Neural cell (in vitro differentiated cells): Measurements from ENCODE around the gene ZNF281. TPM values are rescaled to one million over a fixed set of nuclear protein-coding genes. Genes with fewer than 3 reads are reported as not detected.

Experiments used
- H2AFZ ChIP-seq: fragments of 200-600, 300-800 bp; sonication (generic), shearing (Covaris generic); 2 replicates; pipeline ENCODE4 v1.6.0; 2014; ENCODE audit warnings: low read depth, mild to moderate bottlenecking, antibody characterized with exemption, low read length, moderate library complexity
- H3F3A ChIP-seq: fragments of 200-600 bp; shearing (Covaris generic); 2 replicates; pipeline ENCODE4 v1.6.1; 2016; ENCODE audit warnings: mild to moderate bottlenecking, moderate library complexity, mixed read lengths, antibody characterized with exemption, low read length; ENCODE audit not compliant: insufficient read depth, poor library complexity, severe bottlenecking
- H3K27ac ChIP-seq: fragments of 200-600, 300-800 bp; sonication (generic), shearing (Covaris generic); 2 replicates; pipeline ENCODE4 v1.5.1; 2014; ENCODE audit warnings: mild to moderate bottlenecking, low read length, moderate library complexity
- H3K27me3 ChIP-seq: fragments of 300-800, 200-600 bp; sonication (generic), shearing (Covaris generic); 2 replicates; pipeline ENCODE4 v1.6.0; 2014; ENCODE audit warnings: mild to moderate bottlenecking, low read depth, low read length, moderate library complexity; ENCODE audit not compliant: insufficient read depth
- H3K36me3 ChIP-seq: fragments of 300-800, 200-600 bp; sonication (generic), shearing (Covaris generic); 2 replicates; pipeline ENCODE4 v1.5.1; 2014; ENCODE audit warnings: mild to moderate bottlenecking, antibody characterized with exemption, low read length, moderate library complexity; ENCODE audit not compliant: insufficient read depth
- H3K4me2 ChIP-seq: fragments of 300-800, 200-600 bp; sonication (generic), shearing (Covaris generic); 2 replicates; pipeline ENCODE4 v1.6.0; 2014; ENCODE audit warnings: mild to moderate bottlenecking, low read length
- H3K4me3 ChIP-seq: fragments of 300-800, 200-600 bp; sonication (generic), shearing (Covaris generic); 2 replicates; pipeline ENCODE4 v1.5.1; 2014; ENCODE audit warnings: mild to moderate bottlenecking, low read length, moderate library complexity
- H3K79me2 ChIP-seq: fragments of 200-600 bp; shearing (Covaris generic); replicated peaks from 2 replicates; pipeline ENCODE4 v1.6.0; 2014; ENCODE audit warnings: mild to moderate bottlenecking, low read length, moderate library complexity; ENCODE audit not compliant: insufficient read depth
- H3K9ac ChIP-seq: fragments of 300-800, 200-600 bp; sonication (generic), shearing (Covaris generic); 2 replicates; pipeline ENCODE4 v1.6.1; 2016; ENCODE audit warnings: mild to moderate bottlenecking, low read length, mixed read lengths
- H3K9me2 ChIP-seq: fragments of 200-600 bp; shearing (Covaris generic); 2 replicates; pipeline ENCODE4 v1.6.1; 2016; ENCODE audit warnings: mild to moderate bottlenecking, low read length, mixed read lengths; ENCODE audit not compliant: insufficient read depth
- H3K9me3 ChIP-seq: fragments of 200-600, 300-800 bp; sonication (generic), shearing (Covaris generic); 2 replicates; pipeline ENCODE4 v1.6.1; 2016; ENCODE audit warnings: mild to moderate bottlenecking, mixed run types, low read length, moderate library complexity, mixed read lengths
- H4K20me1 ChIP-seq: fragments of 200-600 bp; shearing (Covaris generic); 2 replicates; pipeline ENCODE4 v1.6.1; 2016; ENCODE audit warnings: mild to moderate bottlenecking, mixed run types; ENCODE audit not compliant: insufficient read depth
- CTCF ChIP-seq: fragments of 450-650 bp; IDR thresholded peaks from 2 replicates; pipeline ENCODE4 v1.5.1; 2014; ENCODE audit warnings: antibody characterized with exemption, mild to moderate bottlenecking, moderate library complexity; ENCODE audit not compliant: poor library complexity, severe bottlenecking
- EP300 ChIP-seq: fragments of 450-650 bp; conservative IDR thresholded peaks from 2 replicates; pipeline ENCODE4 v1.6.1; 2014; ENCODE audit warnings: antibody characterized with exemption, mild to moderate bottlenecking, moderate library complexity; ENCODE audit not compliant: poor library complexity, severe bottlenecking
- EZH2 ChIP-seq: fragments of 200-600, 300-800 bp; shearing (Covaris generic), sonication (generic); IDR thresholded peaks from 2 replicates; pipeline ENCODE4 v1.6.1; 2014; ENCODE audit warnings: antibody characterized with exemption, low read length, borderline replicate concordance, mild to moderate bottlenecking; ENCODE audit not compliant: insufficient read depth, poor library complexity, severe bottlenecking
- MXI1 ChIP-seq: fragments of 450-650 bp; conservative IDR thresholded peaks from 2 replicates; pipeline ENCODE4 v1.6.1; 2014; ENCODE audit warnings: antibody characterized with exemption, mild to moderate bottlenecking; ENCODE audit not compliant: poor library complexity, severe bottlenecking
- POLR2AphosphoS5 ChIP-seq: IDR thresholded peaks from 2 replicates; pipeline ENCODE4 v1.6.1; 2012
- RAD21 ChIP-seq: fragments of 450-650 bp; conservative IDR thresholded peaks from 2 replicates; pipeline ENCODE4 v1.6.1; 2014; ENCODE audit warnings: antibody characterized with exemption, mild to moderate bottlenecking, moderate library complexity
- SMC3 ChIP-seq: fragments of 450-650 bp; conservative IDR thresholded peaks from 2 replicates; pipeline ENCODE4 v1.6.1; 2014; ENCODE audit warnings: antibody characterized with exemption, mild to moderate bottlenecking, moderate library complexity; ENCODE audit not compliant: poor library complexity
- TAF1 ChIP-seq: IDR thresholded peaks from 2 replicates; pipeline ENCODE4 v1.6.1; 2012; ENCODE audit warnings: low read depth
- polyA plus RNA-seq: library from polyadenylated mRNA; depleted of rRNA; stranded (reverse); fragments of >200 nt; gene quantifications from 2 replicates; pipeline ENCODE4 v1.2.3, GENCODE V29; 2014
- TF ChIP-seq, protein P1 (sequence below): IDR thresholded peaks from 2 replicates; pipeline ENCODE4 v1.6.1; 2012; ENCODE audit warnings: borderline replicate concordance

The ZNF281 gene
- polyA plus RNA-seq, 1 donor from 2014 or later, result 23.9 TPM

DNA sequence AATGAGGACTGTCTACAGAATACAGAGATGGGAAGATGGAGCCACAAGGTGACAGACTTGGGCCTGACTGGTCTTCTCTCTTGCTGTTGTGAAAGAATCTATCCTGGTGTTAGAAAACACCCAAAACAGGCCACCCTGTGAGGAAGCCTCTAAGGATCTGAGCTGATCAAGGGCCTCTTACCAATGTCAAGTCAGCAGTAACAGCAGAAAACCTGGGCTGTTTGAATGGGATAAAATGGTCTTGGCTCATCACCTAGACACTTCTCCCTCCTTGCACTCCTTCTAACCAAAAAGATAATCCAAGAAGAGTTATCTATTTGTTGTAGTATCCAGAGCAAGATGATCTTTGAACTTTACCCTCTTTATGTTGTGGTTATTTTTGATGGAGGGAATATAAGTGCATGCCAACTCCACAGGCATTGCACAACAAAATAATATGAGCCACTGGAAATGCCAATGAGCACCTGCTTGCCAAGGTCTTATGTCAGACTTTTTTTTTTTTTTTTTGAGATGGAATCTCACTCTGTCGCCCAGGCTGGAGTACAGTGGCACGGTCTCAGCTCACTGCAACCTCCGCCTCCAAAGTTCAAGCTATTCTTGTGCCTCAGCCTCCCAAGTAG, 32.8 kb upstream of the ZNF281 start:
- H3K4me2 ChIP-seq, result no peak overlapping the region
- no peaks in the 10 kb centered on the region for H3K36me3 ChIP-seq
- no peaks in the 10 kb centered on the region for H3K9me3 ChIP-seq
- no peak overlapping the region for H3K27ac ChIP-seq
- H3K27me3 ChIP-seq, result no peaks in the 10 kb centered on the region
- TF ChIP-seq MXI1, result no peak
- TF ChIP-seq TAF1, result no peak
- TF ChIP-seq RAD21, result no peak
- no peak for TF ChIP-seq EZH2
- TF ChIP-seq, protein P1, sequence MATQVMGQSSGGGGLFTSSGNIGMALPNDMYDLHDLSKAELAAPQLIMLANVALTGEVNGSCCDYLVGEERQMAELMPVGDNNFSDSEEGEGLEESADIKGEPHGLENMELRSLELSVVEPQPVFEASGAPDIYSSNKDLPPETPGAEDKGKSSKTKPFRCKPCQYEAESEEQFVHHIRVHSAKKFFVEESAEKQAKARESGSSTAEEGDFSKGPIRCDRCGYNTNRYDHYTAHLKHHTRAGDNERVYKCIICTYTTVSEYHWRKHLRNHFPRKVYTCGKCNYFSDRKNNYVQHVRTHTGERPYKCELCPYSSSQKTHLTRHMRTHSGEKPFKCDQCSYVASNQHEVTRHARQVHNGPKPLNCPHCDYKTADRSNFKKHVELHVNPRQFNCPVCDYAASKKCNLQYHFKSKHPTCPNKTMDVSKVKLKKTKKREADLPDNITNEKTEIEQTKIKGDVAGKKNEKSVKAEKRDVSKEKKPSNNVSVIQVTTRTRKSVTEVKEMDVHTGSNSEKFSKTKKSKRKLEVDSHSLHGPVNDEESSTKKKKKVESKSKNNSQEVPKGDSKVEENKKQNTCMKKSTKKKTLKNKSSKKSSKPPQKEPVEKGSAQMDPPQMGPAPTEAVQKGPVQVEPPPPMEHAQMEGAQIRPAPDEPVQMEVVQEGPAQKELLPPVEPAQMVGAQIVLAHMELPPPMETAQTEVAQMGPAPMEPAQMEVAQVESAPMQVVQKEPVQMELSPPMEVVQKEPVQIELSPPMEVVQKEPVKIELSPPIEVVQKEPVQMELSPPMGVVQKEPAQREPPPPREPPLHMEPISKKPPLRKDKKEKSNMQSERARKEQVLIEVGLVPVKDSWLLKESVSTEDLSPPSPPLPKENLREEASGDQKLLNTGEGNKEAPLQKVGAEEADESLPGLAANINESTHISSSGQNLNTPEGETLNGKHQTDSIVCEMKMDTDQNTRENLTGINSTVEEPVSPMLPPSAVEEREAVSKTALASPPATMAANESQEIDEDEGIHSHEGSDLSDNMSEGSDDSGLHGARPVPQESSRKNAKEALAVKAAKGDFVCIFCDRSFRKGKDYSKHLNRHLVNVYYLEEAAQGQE, result no peak
- no peak for TF ChIP-seq SMC3
- TF ChIP-seq CTCF, result no peak
- no peak for TF ChIP-seq EP300
- no peak for TF ChIP-seq POLR2AphosphoS5
- no peaks in the 10 kb centered on the region for H4K20me1 ChIP-seq
- no peak overlapping the region for H2AFZ ChIP-seq
- H3K9ac ChIP-seq, result no peak overlapping the region
- H3K4me3 ChIP-seq, result no peak overlapping the region
- no peaks in the 10 kb centered on the region for H3F3A ChIP-seq
- no peaks in the 10 kb centered on the region for H3K9me2 ChIP-seq
- H3K79me2 ChIP-seq, result no peaks in the 10 kb centered on the region

- no peak overlapping the region for H3K27ac ChIP-seq
- H3K4me3 ChIP-seq, result no peak overlapping the region
- H3K9me3 ChIP-seq, result no peaks in the 10 kb centered on the region
- no peaks in the 10 kb centered on the region for H3K9me2 ChIP-seq
- no peaks in the 10 kb centered on the region for H3K36me3 ChIP-seq
- H3K4me2 ChIP-seq, result no peak overlapping the region
- TF ChIP-seq CTCF, result no peak
- no peak for TF ChIP-seq POLR2AphosphoS5
- no peak for TF ChIP-seq EP300
- no peak for TF ChIP-seq TAF1
- TF ChIP-seq SMC3, result no peak
- TF ChIP-seq RAD21, result no peak
- TF ChIP-seq, protein P1, result no peak
- TF ChIP-seq MXI1, result no peak
- no peak for TF ChIP-seq EZH2
- H3K9ac ChIP-seq, result no peak overlapping the region
- no peaks in the 10 kb centered on the region for H3K79me2 ChIP-seq
- H3F3A ChIP-seq, result no peaks in the 10 kb centered on the region
- no peaks in the 10 kb centered on the region for H3K27me3 ChIP-seq
- H4K20me1 ChIP-seq, result no peaks in the 10 kb centered on the region
- H2AFZ ChIP-seq, result no peak overlapping the region
Measured at GRCh38 chr1:200442023-200442422, 32.2 kb upstream of the ZNF281 start.
